Panc1 (cell line): Measurements from ENCODE around the gene CHURC1. TPM values are rescaled to one million over a fixed set of nuclear protein-coding genes. Genes with fewer than 3 reads are reported as not detected.

Experiments
- ATAC-seq: fragments of 200-7000 bp; cut with Tn5 transposase; 2 replicates; pipeline ENCODE4 v1.9.1; 2020; ENCODE audit warnings: mild to moderate bottlenecking, moderate library complexity
- BruUV-seq: library from RNA; stranded (reverse); fragments of 400-500 nt; replicated peaks from 2 replicates; lab custom pipeline; 2021; lab: Mats Ljungman, UMichigan
- CTCF ChIA-PET: fragments of 300-600 bp; sonication (Branson Sonifier 250); formaldehyde crosslinking; loops from one replicate; lab custom pipeline; 2022; ENCODE audit warnings: antibody characterized with exemption; lab: Charles Lee
- POLR2A ChIA-PET: fragments of 300-600 bp; sonication (Branson Sonifier 250); formaldehyde crosslinking; loops from one replicate; lab custom pipeline; 2022; ENCODE audit warnings: antibody characterized with exemption; lab: Charles Lee
- DNase-seq: peaks from one replicate; pipeline ENCODE4 v3.0.0-alpha.2; 2010; ENCODE audit warnings: low read depth, low spot score
- H3K27ac ChIP-seq: 2 replicates; pipeline ENCODE4 v1.5.1; 2011; ENCODE audit warnings: mild to moderate bottlenecking, low read length, inconsistent platforms
- H3K27me3 ChIP-seq: fragments of 200-500 bp; sonication (Bioruptor generic); 2 replicates; pipeline ENCODE4 v1.6.0; 2014; ENCODE audit warnings: low read length, inconsistent platforms; ENCODE audit not compliant: control insufficient read depth, insufficient read depth
- H3K36me3 ChIP-seq: fragments of 200-500 bp; sonication (Bioruptor generic); 2 replicates; pipeline ENCODE4 v1.5.1; 2014; ENCODE audit warnings: inconsistent platforms, mild to moderate bottlenecking, low read length, moderate library complexity; ENCODE audit not compliant: control insufficient read depth, insufficient read depth
- H3K4me1 ChIP-seq: 2 replicates; pipeline ENCODE4 v1.5.1; 2011; ENCODE audit warnings: inconsistent platforms, mild to moderate bottlenecking, low read length, moderate library complexity; ENCODE audit not compliant: control insufficient read depth, insufficient read depth
- H3K4me3 ChIP-seq, 2 experiments: 2 replicates each; pipeline ENCODE4 v1.5.1; 2011 to 2012; ENCODE audit warnings: low read depth in 2 of 2, low read length in 2 of 2, mild to moderate bottlenecking in 2 of 2, inconsistent platforms in 1 of 2, moderate library complexity in 1 of 2
- H3K9me3 ChIP-seq: fragments of 200-500 bp; sonication (Bioruptor generic); 2 replicates; pipeline ENCODE4 v1.5.1; 2014; ENCODE audit warnings: low read depth, mild to moderate bottlenecking, inconsistent platforms, low read length, moderate library complexity; ENCODE audit not compliant: control insufficient read depth, insufficient read depth
- POLR2AphosphoS5 ChIP-seq: IDR thresholded peaks from 2 replicates; pipeline ENCODE4 v1.6.1; 2012; ENCODE audit warnings: mild to moderate bottlenecking, low read depth, low read length, moderate library complexity
- SIN3A ChIP-seq: IDR thresholded peaks from 2 replicates; pipeline ENCODE4 v1.6.1; 2012; ENCODE audit warnings: low read depth, mild to moderate bottlenecking, low read length, moderate library complexity, borderline replicate concordance; ENCODE audit not compliant: insufficient read depth
- TCF7L2 ChIP-seq: IDR thresholded peaks from 2 replicates; pipeline ENCODE4 v1.6.1; 2011; ENCODE audit warnings: mild to moderate bottlenecking, low read depth, low read length, inconsistent platforms
- in situ Hi-C: cut with HindIII; loops from 2 replicates; pipeline ENCODE4 v1.10.0; 2016; ENCODE audit warnings: low sequenced_read_pairs, low pct_unique_long_range_greater_than_20kb
- intact Hi-C: fragments of 100-400 bp; cut with micrococcal nuclease; formaldehyde crosslinking; loops from one replicate; pipeline ENCODE4 v1.10.0; 2022; ENCODE audit not compliant: unreplicated experiment
- total RNA-seq: library from RNA; stranded (reverse); gene quantifications from one replicate; pipeline ENCODE4 v1.2.1, GENCODE V29; 2021; ENCODE audit not compliant: unreplicated experiment
- TF ChIP-seq, protein P1 (sequence below): fragments of 450-650 bp; IDR thresholded peaks from 2 replicates; pipeline ENCODE4 v1.5.1; 2017; ENCODE audit warnings: mild to moderate bottlenecking
- TF ChIP-seq, protein P2 (sequence below), 2 experiments: IDR thresholded peaks; 2 replicates each; pipeline ENCODE4 v1.6.1; 2011 to 2012; ENCODE audit warnings: low read depth in 2 of 2, control low read depth in 1 of 2, low read length in 1 of 2, mild to moderate bottlenecking in 1 of 2, moderate library complexity in 1 of 2; ENCODE audit not compliant: insufficient read depth in 1 of 2

The CHURC1 gene
- total RNA-seq, 1 experiment from 2014 or later: 55.6 TPM

DNA sequence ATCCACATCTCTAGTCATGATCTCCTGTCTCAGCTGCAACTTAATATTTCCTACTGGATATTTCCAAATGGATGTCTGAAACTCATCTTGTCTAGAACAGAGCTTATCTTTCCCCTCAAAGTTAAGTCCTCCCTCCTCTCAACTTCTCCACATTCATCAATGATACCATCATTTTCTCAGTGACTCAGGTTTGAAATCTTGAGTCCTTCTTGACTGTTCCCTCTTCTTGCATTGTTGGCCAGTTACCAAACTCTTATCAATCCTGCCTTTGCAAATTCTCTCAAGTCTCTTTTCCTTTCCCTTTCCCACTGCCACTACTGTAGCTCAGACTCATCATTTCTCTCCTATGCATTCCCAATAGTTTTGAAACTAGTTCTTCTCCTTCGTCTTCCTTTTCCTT lies 14.3 kb upstream of the CHURC1 start:
- Histone ChIP-seq H3K36me3 (no peaks in the 10 kb centered on the region; the same call in 1 of the 2 replicates), H3K4me1 (no peaks in the 10 kb centered on the region), H3K27me3 (peaks cover 9% of the 10 kb centered on the region), H3K27ac (no peak overlapping the region), H3K4me3 (no peak overlapping the region), H3K9me3 (no peaks in the 10 kb centered on the region)
- no TSS peak for BruUV-seq
- CTCF ChIA-PET: no interaction called here
- no peak for ATAC-seq
- POLR2A ChIA-PET: interaction anchor here (0.5 kb wide), 1 partner anchor 10 kb away, joined by 3 read pairs; no protein-coding TSS in a partner anchor
- DNase-seq: no peak
- TF ChIP-seq TCF7L2 (no peak), POLR2AphosphoS5 (no peak), SIN3A (no peak)
- TF ChIP-seq, protein P1, sequence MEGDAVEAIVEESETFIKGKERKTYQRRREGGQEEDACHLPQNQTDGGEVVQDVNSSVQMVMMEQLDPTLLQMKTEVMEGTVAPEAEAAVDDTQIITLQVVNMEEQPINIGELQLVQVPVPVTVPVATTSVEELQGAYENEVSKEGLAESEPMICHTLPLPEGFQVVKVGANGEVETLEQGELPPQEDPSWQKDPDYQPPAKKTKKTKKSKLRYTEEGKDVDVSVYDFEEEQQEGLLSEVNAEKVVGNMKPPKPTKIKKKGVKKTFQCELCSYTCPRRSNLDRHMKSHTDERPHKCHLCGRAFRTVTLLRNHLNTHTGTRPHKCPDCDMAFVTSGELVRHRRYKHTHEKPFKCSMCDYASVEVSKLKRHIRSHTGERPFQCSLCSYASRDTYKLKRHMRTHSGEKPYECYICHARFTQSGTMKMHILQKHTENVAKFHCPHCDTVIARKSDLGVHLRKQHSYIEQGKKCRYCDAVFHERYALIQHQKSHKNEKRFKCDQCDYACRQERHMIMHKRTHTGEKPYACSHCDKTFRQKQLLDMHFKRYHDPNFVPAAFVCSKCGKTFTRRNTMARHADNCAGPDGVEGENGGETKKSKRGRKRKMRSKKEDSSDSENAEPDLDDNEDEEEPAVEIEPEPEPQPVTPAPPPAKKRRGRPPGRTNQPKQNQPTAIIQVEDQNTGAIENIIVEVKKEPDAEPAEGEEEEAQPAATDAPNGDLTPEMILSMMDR: no peak
- TF ChIP-seq, protein P2, sequence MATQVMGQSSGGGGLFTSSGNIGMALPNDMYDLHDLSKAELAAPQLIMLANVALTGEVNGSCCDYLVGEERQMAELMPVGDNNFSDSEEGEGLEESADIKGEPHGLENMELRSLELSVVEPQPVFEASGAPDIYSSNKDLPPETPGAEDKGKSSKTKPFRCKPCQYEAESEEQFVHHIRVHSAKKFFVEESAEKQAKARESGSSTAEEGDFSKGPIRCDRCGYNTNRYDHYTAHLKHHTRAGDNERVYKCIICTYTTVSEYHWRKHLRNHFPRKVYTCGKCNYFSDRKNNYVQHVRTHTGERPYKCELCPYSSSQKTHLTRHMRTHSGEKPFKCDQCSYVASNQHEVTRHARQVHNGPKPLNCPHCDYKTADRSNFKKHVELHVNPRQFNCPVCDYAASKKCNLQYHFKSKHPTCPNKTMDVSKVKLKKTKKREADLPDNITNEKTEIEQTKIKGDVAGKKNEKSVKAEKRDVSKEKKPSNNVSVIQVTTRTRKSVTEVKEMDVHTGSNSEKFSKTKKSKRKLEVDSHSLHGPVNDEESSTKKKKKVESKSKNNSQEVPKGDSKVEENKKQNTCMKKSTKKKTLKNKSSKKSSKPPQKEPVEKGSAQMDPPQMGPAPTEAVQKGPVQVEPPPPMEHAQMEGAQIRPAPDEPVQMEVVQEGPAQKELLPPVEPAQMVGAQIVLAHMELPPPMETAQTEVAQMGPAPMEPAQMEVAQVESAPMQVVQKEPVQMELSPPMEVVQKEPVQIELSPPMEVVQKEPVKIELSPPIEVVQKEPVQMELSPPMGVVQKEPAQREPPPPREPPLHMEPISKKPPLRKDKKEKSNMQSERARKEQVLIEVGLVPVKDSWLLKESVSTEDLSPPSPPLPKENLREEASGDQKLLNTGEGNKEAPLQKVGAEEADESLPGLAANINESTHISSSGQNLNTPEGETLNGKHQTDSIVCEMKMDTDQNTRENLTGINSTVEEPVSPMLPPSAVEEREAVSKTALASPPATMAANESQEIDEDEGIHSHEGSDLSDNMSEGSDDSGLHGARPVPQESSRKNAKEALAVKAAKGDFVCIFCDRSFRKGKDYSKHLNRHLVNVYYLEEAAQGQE (IDR thresholded peaks at IDR 0.05; ENCODE audit: insufficient read depth in 1 of 2, low read depth in 2 of 2, low read length in 1 of 2): no peak
- in situ Hi-C loops (no loop called here), intact Hi-C loops (no loop called here)

DNA sequence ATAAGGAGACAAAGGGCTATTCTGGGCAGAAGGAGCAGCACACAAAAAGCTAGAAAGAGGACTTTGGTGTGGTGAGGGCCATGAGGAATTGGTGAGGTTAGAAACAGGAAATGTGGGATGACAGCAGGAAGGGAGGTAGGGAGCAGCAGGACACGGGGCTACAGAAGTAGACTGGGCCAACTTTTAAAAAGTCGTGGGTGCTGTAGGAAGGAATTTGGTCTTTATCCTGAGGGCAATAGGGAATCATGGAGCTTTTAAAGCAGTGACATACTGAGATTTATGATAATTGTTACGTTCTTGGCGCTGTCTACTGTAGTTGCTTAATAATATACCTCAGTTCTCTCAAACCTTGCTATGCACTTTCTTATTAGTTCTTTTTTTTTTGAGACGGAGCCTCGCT lies 8.2 kb upstream of the CHURC1 start:
- BruUV-seq: no TSS peak
- ChIA-PET POLR2A (no interaction called here), CTCF (no interaction called here)
- no peak overlapping the region for H3K4me3 ChIP-seq
- in situ Hi-C loops: no loop called here
- no peaks in the 10 kb centered on the region for H3K4me1 ChIP-seq
- DNase-seq (no peak), ATAC-seq (no peak)
- no peak overlapping the region for H3K27ac ChIP-seq
- H3K27me3 ChIP-seq: no peaks in the 10 kb centered on the region
- no peaks in the 10 kb centered on the region for H3K36me3 ChIP-seq
- TF ChIP-seq, protein P2 (IDR thresholded peaks at IDR 0.05; ENCODE audit: insufficient read depth in 1 of 2, low read depth in 2 of 2, low read length in 1 of 2): no peak
- no peak for TF ChIP-seq SIN3A
- no peak for TF ChIP-seq TCF7L2
- TF ChIP-seq, protein P1: no peak
- no peak for TF ChIP-seq POLR2AphosphoS5
- intact Hi-C loops: no loop called here
- no peaks in the 10 kb centered on the region for H3K9me3 ChIP-seq
